Hepatocyte (in vitro differentiated cells): Measurements from ENCODE around the gene SLC35F6. TPM values are rescaled to one million over a fixed set of nuclear protein-coding genes. Genes with fewer than 3 reads are reported as not detected.
A peak's percentile ranks its signal among the peaks of the same experiment; 100 is the strongest.

Source experiments
- DNase-seq: peaks from one replicate; pipeline ENCODE4 v3.0.0-alpha.2; 2016; ENCODE audit warnings: low spot score
- H2AFZ ChIP-seq: fragments of 200-600 bp; sonication (generic); 2 replicates; pipeline ENCODE4 v1.6.0; 2016; ENCODE audit warnings: antibody characterized with exemption, mild to moderate bottlenecking
- H3K27ac ChIP-seq: fragments of 200-600 bp; sonication (generic); 2 replicates; pipeline ENCODE4 v1.5.1; 2016; ENCODE audit warnings: mild to moderate bottlenecking
- H3K27me3 ChIP-seq: fragments of 200-600 bp; sonication (generic); 2 replicates; pipeline ENCODE4 v1.6.1; 2016
- H3K36me3 ChIP-seq: fragments of 200-600 bp; sonication (generic); replicated peaks from 2 replicates; pipeline ENCODE4 v1.5.1; 2016; ENCODE audit warnings: low read depth; ENCODE audit not compliant: insufficient read depth
- H3K4me1 ChIP-seq: fragments of 200-600 bp; sonication (generic); 2 replicates; pipeline ENCODE4 v1.5.1; 2016; ENCODE audit warnings: mild to moderate bottlenecking, moderate library complexity; ENCODE audit not compliant: insufficient read depth
- H3K4me2 ChIP-seq: fragments of 200-600 bp; sonication (generic); 2 replicates; pipeline ENCODE4 v1.6.0; 2016
- H3K4me3 ChIP-seq: fragments of 200-600 bp; sonication (generic); 2 replicates; pipeline ENCODE4 v1.5.1; 2016; ENCODE audit warnings: mild to moderate bottlenecking
- H3K79me2 ChIP-seq: fragments of 200-600 bp; sonication (generic); 2 replicates; pipeline ENCODE4 v1.6.0; 2017; ENCODE audit warnings: mild to moderate bottlenecking
- H3K9me2 ChIP-seq: fragments of 200-600 bp; sonication (generic); replicated peaks from 2 replicates; pipeline ENCODE4 v1.6.0; 2017; ENCODE audit warnings: mild to moderate bottlenecking; ENCODE audit not compliant: insufficient read depth
- H3K9me3 ChIP-seq: fragments of 200-600 bp; sonication (generic); 2 replicates; pipeline ENCODE4 v1.5.1; 2016; ENCODE audit warnings: low read depth, mild to moderate bottlenecking
- H4K20me1 ChIP-seq: fragments of 200-600 bp; sonication (generic); 2 replicates; pipeline ENCODE4 v1.6.0; 2016; ENCODE audit warnings: mild to moderate bottlenecking; ENCODE audit not compliant: insufficient read depth, poor library complexity, severe bottlenecking
- EZH2 ChIP-seq: fragments of 200-600 bp; sonication (generic); IDR thresholded peaks from 2 replicates; pipeline ENCODE4 v1.6.1; 2016; ENCODE audit warnings: antibody characterized with exemption, mild to moderate bottlenecking, borderline replicate concordance
- EZH2phosphoT487 ChIP-seq: fragments of 200-600 bp; sonication (generic); IDR thresholded peaks from one replicate; pipeline ENCODE4 v1.6.1; 2018; ENCODE audit warnings: antibody characterized with exemption, mild to moderate bottlenecking, low read depth, moderate library complexity; ENCODE audit not compliant: unreplicated experiment, severe bottlenecking
- WGBS: methylation state at CpG from one replicate; pipeline ENCODE4 v1.1.6; 2016; ENCODE audit warnings: low lambda C conversion rate; ENCODE audit errors: missing lambda C conversion rate; 5-methylcytosine and 5-hydroxymethylcytosine counted together
- polyA plus RNA-seq: library from polyadenylated mRNA; unstranded; fragments of >200 nt; fragmentation: Nextera tagmentation; extraction: Ambion mirVana; gene quantifications from 2 replicates; pipeline ENCODE4 v1.2.1, GENCODE V29; 2016
- total RNA-seq: library from RNA; depleted of rRNA; stranded (reverse); fragments of >200 nt; gene quantifications from 2 replicates; pipeline ENCODE4 v1.2.3, GENCODE V29; 2014
- TF ChIP-seq, protein P1 (sequence below): fragments of 200-600 bp; sonication (generic); IDR thresholded peaks from 2 replicates; pipeline ENCODE4 v1.5.1; 2016; ENCODE audit warnings: antibody characterized with exemption, mild to moderate bottlenecking; ENCODE audit not compliant: poor library complexity

SLC35F6 gene
- total and polyA plus RNA-seq, 2 experiments from 2014 or later = 16.6 to 30.2 TPM

- Histone ChIP-seq H3K79me2 (no peaks in the 10 kb centered on the region), H3K4me1 (no peaks in the 10 kb centered on the region), H2AFZ (no peak overlapping the region), H3K4me3 (no peak overlapping the region), H3K27me3 (no peaks in the 10 kb centered on the region), H3K27ac (no peak overlapping the region), H3K9me2 (no peaks in the 10 kb centered on the region), H3K4me2 (no peak overlapping the region), H4K20me1 (no peaks in the 10 kb centered on the region), H3K36me3 (no peaks in the 10 kb centered on the region), H3K9me3 (no peaks in the 10 kb centered on the region)
- TF ChIP-seq EZH2 = no peak
- TF ChIP-seq EZH2phosphoT487 = no peak
- TF ChIP-seq, protein P1, sequence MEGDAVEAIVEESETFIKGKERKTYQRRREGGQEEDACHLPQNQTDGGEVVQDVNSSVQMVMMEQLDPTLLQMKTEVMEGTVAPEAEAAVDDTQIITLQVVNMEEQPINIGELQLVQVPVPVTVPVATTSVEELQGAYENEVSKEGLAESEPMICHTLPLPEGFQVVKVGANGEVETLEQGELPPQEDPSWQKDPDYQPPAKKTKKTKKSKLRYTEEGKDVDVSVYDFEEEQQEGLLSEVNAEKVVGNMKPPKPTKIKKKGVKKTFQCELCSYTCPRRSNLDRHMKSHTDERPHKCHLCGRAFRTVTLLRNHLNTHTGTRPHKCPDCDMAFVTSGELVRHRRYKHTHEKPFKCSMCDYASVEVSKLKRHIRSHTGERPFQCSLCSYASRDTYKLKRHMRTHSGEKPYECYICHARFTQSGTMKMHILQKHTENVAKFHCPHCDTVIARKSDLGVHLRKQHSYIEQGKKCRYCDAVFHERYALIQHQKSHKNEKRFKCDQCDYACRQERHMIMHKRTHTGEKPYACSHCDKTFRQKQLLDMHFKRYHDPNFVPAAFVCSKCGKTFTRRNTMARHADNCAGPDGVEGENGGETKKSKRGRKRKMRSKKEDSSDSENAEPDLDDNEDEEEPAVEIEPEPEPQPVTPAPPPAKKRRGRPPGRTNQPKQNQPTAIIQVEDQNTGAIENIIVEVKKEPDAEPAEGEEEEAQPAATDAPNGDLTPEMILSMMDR = no peak
- no peak for DNase-seq
- 89% methylated on average over 9 of the region's 9 CpGs for WGBS
Observed at GRCh38 chr2:26733413-26733812, 30.7 kb upstream of the SLC35F6 start.

GRCh38 chr2:26735097-26735496 is 29.0 kb upstream of the SLC35F6 start:
- no peak for TF ChIP-seq EZH2phosphoT487
- TF ChIP-seq EZH2 = no peak
- TF ChIP-seq, protein P1 = no peak
- peak; percentile 51 for DNase-seq
- Histone ChIP-seq H3K27ac (peak overlapping the region; percentile 27), H2AFZ (no peak overlapping the region), H3K27me3 (no peaks in the 10 kb centered on the region), H3K9me3 (no peaks in the 10 kb centered on the region), H3K79me2 (no peaks in the 10 kb centered on the region), H3K4me2 (no peak overlapping the region), H3K4me3 (no peak overlapping the region), H3K4me1 (no peaks in the 10 kb centered on the region), H4K20me1 (no peaks in the 10 kb centered on the region), H3K9me2 (no peaks in the 10 kb centered on the region), H3K36me3 (no peaks in the 10 kb centered on the region)
- WGBS = 44% methylated on average over 5 of the region's 5 CpGs

- Histone ChIP-seq H3K4me1 (no peaks in the 10 kb centered on the region), H3K9me3 (no peaks in the 10 kb centered on the region), H4K20me1 (no peaks in the 10 kb centered on the region), H3K79me2 (no peaks in the 10 kb centered on the region), H3K27ac (no peak overlapping the region), H3K36me3 (no peaks in the 10 kb centered on the region), H3K4me2 (no peak overlapping the region), H3K4me3 (no peak overlapping the region), H2AFZ (no peak overlapping the region), H3K27me3 (no peaks in the 10 kb centered on the region), H3K9me2 (no peaks in the 10 kb centered on the region)
- no peak for DNase-seq
- TF ChIP-seq EZH2 (no peak), EZH2phosphoT487 (no peak)
- TF ChIP-seq, protein P1 = no peak
- 65% methylated on average over 8 of the region's 8 CpGs for WGBS
Observed at GRCh38 chr2:26735883-26736588, 28.0 kb upstream of the SLC35F6 start.
